Measurements from ENCODE around the gene RERE.
A peak's percentile ranks its signal among the peaks of the same experiment; 100 is the strongest.

RERE gene

GRCh38 chr1:8754247-8754650 is 63.2 kb downstream of the RERE start:
- DNase-seq = no peak
- Mint-ChIP-seq H3K9me3 (no peaks in the 10 kb centered on the region), H3K27me3 (no peaks in the 10 kb centered on the region), H3K4me1 (peaks cover 21% of the 10 kb centered on the region), H3K4me3 (no peak overlapping the region), H3K27ac (no peak overlapping the region)
- ATAC-seq = no peak

DNA sequence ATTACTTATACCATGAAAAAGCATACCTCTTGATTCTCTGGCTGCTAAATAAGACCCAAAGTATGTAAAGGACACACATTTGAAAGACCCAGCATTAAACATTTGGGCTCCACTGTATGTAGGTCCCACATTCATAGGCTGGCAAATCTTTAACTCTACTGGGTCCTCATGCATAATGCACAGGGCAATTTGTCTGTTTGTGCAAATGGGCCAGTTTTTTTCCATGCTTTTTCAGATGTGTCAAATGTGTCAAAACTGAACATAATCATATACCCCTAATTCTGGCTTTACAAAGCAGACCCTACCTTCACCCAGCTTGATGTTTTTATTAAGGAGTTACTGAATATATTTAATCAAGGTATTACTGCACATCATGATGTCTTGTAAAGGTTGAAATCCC is 63.7 kb downstream of the RERE start:
- no peak overlapping the region for H3K4me3 Mint-ChIP-seq
- no peaks in the 10 kb centered on the region for H3K9me3 Mint-ChIP-seq
- DNase-seq = no peak
- no peaks in the 10 kb centered on the region for H3K27me3 Mint-ChIP-seq
- H3K4me1 Mint-ChIP-seq = peaks cover 21% of the 10 kb centered on the region
- ATAC-seq = no peak
- no peak overlapping the region for H3K27ac Mint-ChIP-seq

- ATAC-seq (no peak), DNase-seq (no peak)
- no peak overlapping the region for H3K27ac Mint-ChIP-seq
- no peak overlapping the region for H3K4me3 Mint-ChIP-seq
- H3K9me3 Mint-ChIP-seq = no peaks in the 10 kb centered on the region
- no peaks in the 10 kb centered on the region for H3K27me3 Mint-ChIP-seq
- peaks cover 21% of the 10 kb centered on the region for H3K4me1 Mint-ChIP-seq
Measured at GRCh38 chr1:8752921-8753713, 64.3 kb downstream of the RERE start.

DNA sequence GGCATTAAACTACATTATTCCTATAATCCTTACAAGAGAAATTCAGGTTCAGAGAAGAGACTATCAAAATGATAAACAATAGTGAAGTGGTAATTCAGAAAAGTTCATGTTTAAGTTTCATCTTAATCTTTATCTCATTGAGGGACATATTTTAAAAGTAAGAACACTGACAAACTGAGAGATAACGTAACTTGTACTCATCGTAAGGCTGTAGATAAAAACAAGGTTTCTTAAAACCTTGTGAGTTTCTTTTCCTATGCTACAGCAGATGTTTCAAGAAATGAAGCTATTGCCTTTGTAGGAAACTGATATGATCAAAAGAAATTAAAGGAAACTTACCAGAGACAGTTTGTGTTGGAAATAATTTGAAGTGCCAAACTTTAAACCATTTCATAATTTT is 65.0 kb downstream of the RERE start:
- Mint-ChIP-seq H3K27me3 (no peaks in the 10 kb centered on the region), H3K4me3 (peak overlapping the region; percentile 24 to 39), H3K9me3 (no peaks in the 10 kb centered on the region), H3K4me1 (peaks cover 21% of the 10 kb centered on the region), H3K27ac (peak overlapping the region in 1 of 2 donors; percentile 77)
- no peak for DNase-seq
- ATAC-seq = no peak

GRCh38 chr1:8751984-8752383 is 65.5 kb downstream of the RERE start:
- DNase-seq (no peak), ATAC-seq (no peak)
- Mint-ChIP-seq H3K4me3 (peak overlapping the region; percentile 24 to 39), H3K4me1 (peaks cover 21% of the 10 kb centered on the region), H3K9me3 (no peaks in the 10 kb centered on the region), H3K27ac (peak overlapping the region in 1 of 2 donors; percentile 77), H3K27me3 (no peaks in the 10 kb centered on the region)

GRCh38 chr1:8747879-8748825 is 69.3 kb downstream of the RERE start:
- H3K9me3 Mint-ChIP-seq = no peaks in the 10 kb centered on the region

DNA sequence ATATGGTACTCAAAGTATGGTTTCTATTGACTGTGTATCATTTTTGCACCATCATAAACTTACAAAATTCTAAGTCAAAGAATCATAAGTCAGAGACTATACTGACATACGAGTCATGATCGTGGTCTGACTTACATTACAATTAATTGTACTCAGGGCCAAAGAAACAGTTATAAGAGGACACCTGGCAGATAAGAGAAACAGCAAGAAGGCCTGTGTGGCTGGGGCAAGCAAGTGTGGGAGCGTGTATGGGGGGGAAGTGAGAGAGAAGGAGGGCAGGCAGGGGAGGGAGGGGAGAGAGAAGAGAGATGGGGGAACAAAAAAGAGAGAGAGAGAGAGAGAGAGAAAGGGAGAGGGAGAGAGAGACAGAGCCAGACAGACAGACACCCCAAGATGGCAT is 70.9 kb downstream of the RERE start:
- no peak for DNase-seq
- peaks cover 10% of the 10 kb centered on the region for H3K4me1 Mint-ChIP-seq
- H3K9me3 Mint-ChIP-seq = peaks cover 0 to 1% of the 10 kb centered on the region in 2 donors
- H3K4me3 Mint-ChIP-seq = no peak overlapping the region
- H3K27ac Mint-ChIP-seq = no peak overlapping the region
- ATAC-seq = no peak
- H3K27me3 Mint-ChIP-seq = no peaks in the 10 kb centered on the region

More at GRCh38 chr1:8747879-8748825, 69.3 kb downstream of the RERE start:
- ATAC-seq = no peak
- no peak for DNase-seq
- Mint-ChIP-seq H3K27ac (peak overlapping the region in 1 of 2 donors; percentile 17), H3K4me1 (peaks cover 19% of the 10 kb centered on the region), H3K4me3 (no peak overlapping the region), H3K27me3 (no peaks in the 10 kb centered on the region)

GRCh38 chr1:8745749-8746390 is 71.6 kb downstream of the RERE start:
- Mint-ChIP-seq H3K4me1 (peaks cover 14% of the 10 kb centered on the region), H3K9me3 (peaks cover 0 to 7% of the 10 kb centered on the region in 2 donors), H3K4me3 (no peak overlapping the region), H3K27ac (no peak overlapping the region), H3K27me3 (no peaks in the 10 kb centered on the region)
- ATAC-seq (no peak), DNase-seq (no peak)

GRCh38 chr1:8745346-8745745 is 72.1 kb downstream of the RERE start:
- Mint-ChIP-seq H3K4me3 (no peak overlapping the region), H3K4me1 (peaks cover 14% of the 10 kb centered on the region), H3K27me3 (no peaks in the 10 kb centered on the region), H3K27ac (no peak overlapping the region), H3K9me3 (peaks cover 0 to 7% of the 10 kb centered on the region in 2 donors)
- DNase-seq (no peak), ATAC-seq (no peak)

DNA sequence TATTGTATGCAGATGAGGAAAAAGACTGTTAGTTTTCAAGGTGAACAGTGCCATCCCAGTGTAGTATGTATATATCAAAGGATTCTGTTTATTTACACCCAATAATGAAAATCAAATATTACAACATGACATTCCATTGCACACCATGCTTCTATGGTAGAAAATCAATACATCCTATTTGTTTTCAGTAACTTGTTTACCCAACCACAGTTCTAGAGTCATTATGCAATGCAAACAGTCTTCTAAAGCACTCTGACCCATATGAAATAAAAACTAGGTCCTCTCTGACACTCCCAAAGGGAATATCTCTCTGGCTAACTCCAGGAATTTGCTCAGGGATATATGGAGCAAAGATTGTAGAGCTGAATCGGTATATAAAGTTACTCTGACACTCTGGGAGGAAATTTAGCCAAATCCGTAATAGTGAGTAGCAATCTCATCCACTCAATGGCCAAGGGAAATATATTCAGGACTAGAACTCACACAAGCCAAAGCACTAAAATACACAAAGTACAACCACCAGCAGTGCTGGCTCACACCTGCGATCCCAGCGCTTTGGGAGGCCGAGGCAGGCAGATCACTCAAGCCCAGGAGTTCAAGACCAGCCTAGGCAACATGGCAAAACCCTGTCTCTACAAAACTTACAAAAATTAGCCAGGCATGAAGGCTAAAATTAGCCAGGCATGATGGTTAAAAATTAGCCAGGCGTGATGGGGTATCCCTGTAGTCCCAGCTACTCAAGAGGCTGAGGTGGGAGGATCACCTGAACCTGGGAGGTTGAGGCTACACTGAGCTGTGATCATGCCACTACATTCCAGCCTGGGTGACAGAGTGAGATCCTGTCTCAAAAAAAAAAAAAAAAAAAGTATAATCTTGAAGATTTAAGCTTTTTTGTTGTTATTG is 75.2 kb downstream of the RERE start:
- H3K27me3 Mint-ChIP-seq = no peaks in the 10 kb centered on the region
- DNase-seq (no peak), ATAC-seq (no peak)
- H3K9me3 Mint-ChIP-seq = peaks cover 6 to 33% of the 10 kb centered on the region in 2 donors
- H3K4me1 Mint-ChIP-seq = peaks cover 21% of the 10 kb centered on the region
- H3K4me3 Mint-ChIP-seq = no peak overlapping the region
- H3K27ac Mint-ChIP-seq = no peak overlapping the region

DNA sequence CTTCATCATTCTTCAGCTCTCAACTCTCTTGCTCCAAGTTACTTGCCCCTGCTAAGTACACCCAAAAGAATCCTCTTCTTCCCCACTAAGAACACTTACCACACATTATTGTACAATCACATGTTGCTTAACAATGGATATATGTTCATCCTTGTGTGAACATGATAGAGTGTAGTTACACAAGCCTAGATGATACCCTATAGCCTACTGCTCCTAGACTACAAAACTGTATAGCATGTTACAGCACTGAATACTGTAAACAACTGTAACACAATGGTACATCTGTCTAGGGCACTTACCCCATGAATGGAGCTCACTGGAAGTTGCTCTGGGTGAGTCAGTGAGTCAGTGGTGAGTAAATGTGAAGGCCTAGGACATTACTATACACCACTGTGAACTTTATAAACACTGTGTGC is 77.4 kb downstream of the RERE start:
- peaks cover 13% of the 10 kb centered on the region for H3K4me1 Mint-ChIP-seq
- no peak overlapping the region for H3K27ac Mint-ChIP-seq
- H3K9me3 Mint-ChIP-seq = peaks cover 6 to 33% of the 10 kb centered on the region in 2 donors
- H3K4me3 Mint-ChIP-seq = no peak overlapping the region
- ATAC-seq (no peak), DNase-seq (no peak)
- H3K27me3 Mint-ChIP-seq = no peaks in the 10 kb centered on the region

GRCh38 chr1:8739377-8739776 is 78.1 kb downstream of the RERE start:
- ATAC-seq (no peak), DNase-seq (no peak)
- Mint-ChIP-seq H3K4me1 (peaks cover 13% of the 10 kb centered on the region), H3K27ac (no peak overlapping the region), H3K27me3 (no peaks in the 10 kb centered on the region), H3K9me3 (peaks cover 6 to 33% of the 10 kb centered on the region in 2 donors), H3K4me3 (no peak overlapping the region)

GRCh38 chr1:8736927-8737326 is 80.5 kb downstream of the RERE start:
- no peak for ATAC-seq
- H3K4me1 Mint-ChIP-seq = peaks cover 13% of the 10 kb centered on the region
- no peaks in the 10 kb centered on the region for H3K27me3 Mint-ChIP-seq
- H3K27ac Mint-ChIP-seq = no peak overlapping the region
- H3K9me3 Mint-ChIP-seq = peaks cover 12 to 37% of the 10 kb centered on the region in 2 donors
- no peak for DNase-seq
- H3K4me3 Mint-ChIP-seq = no peak overlapping the region

GRCh38 chr1:8733484-8733883 is 84.0 kb downstream of the RERE start:
- no peak overlapping the region for H3K4me3 Mint-ChIP-seq
- H3K27me3 Mint-ChIP-seq = no peaks in the 10 kb centered on the region
- ATAC-seq = no peak

DNA sequence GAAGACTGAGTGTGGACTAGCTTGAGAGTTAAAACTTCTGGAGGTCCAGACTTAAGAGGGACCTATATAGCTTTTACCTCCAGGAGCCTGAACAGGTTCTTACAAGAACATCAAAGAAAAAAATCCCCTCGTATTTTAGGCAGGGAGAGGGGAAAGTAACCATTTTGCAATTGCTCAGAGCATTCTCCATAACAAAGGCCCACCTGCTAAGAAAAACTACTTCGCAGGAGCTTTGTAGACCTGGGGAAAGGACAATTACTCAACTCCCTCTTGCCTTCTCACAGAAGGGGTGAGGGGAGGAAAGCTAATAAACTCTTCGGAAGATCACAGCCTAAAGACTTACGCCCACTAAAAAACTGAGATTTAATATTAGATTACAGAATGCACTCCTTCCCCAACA is 86.3 kb downstream of the RERE start:
- Mint-ChIP-seq H3K27ac (no peak overlapping the region), H3K4me1 (peaks cover 6% of the 10 kb centered on the region), H3K27me3 (no peaks in the 10 kb centered on the region), H3K9me3 (peaks cover 13 to 16% of the 10 kb centered on the region in 2 donors), H3K4me3 (no peak overlapping the region)
- DNase-seq = no peak
- no peak for ATAC-seq

More at GRCh38 chr1:8733484-8733883, 84.0 kb downstream of the RERE start:
- H3K9me3 Mint-ChIP-seq = peaks cover 16 to 21% of the 10 kb centered on the region in 2 donors
- no peak overlapping the region for H3K27ac Mint-ChIP-seq
- DNase-seq = no peak
- peaks cover 5% of the 10 kb centered on the region for H3K4me1 Mint-ChIP-seq
